Activated CD4-positive, alpha-beta T cell treated with anti-CD3 and anti-CD28 coated beads for 1 hour (primary cell): ENCODE data around the gene LRBA.
"Not testable (repeated sequence)": the region's sequence is repeated elsewhere in the genome, so short reads cannot be mapped to it uniquely, and the experiment has no call there.

Experiments
- DNase-seq: peaks from one replicate; pipeline ENCODE4 v3.0.0-alpha.2; 2020

Gene LRBA

DNA sequence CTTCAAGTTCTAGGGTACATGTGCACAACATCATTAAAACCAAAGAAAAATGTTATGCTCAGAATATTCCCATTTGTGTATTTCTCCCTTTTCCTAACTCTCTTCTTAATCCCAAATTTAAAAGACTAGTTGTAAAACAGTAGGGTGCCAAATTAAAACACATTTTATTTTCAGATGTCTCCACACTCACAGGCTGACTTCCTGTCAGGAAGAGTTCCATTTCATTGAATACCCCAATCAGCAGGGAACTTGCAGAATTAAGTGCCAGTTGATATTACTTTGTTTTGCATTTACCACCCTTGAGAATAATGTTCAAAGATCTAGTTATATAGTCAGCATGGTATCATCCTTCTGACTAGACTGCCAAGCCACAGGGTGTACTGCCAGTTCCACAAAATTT lies 225.2 kb downstream of the LRBA start:
- DNase-seq, result no peak

DNA sequence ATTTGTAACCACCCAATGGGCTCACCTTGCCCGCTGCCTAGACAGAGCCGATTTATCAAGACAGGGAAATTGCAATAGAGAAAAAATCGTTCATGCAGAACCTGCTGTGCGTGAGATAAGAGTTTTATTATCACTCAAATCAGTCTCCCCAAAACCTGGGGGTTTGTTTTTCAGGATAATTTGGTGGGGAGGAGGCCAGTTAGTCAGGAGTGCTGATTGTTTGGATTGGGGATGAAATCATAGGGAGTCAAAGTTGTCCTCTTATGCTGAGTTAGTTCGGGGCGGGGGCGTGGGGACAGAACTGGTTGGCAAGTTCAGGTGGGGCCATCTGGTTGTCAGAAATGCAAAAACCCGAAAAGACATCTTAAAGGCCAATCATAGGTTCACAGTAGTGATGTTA lies 230.1 kb downstream of the LRBA start:
- DNase-seq, result no peak

GRCh38 chr4:150784305-150784704 lies 230.8 kb downstream of the LRBA start:
- DNase-seq, result no peak

DNA sequence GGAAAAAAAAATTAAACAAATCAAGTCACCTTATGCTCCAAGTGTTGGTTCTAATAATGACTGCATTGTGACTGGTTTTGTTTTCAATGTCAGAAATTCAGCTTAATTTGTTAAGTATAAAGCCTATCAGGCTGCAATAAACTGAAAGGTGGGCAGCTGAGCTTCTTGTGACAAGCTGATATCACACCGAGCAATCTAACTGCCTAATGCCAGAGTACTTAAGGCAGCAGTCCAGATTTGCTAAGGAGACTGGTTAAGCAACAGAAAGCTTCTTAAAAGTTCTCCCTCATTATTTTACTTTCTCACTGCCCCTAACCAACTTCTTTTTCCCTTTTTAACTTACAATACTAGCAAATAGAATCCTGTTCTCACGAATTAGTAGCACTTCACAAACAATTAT lies 232.2 kb downstream of the LRBA start:
- DNase-seq, result no peak

GRCh38 chr4:150782311-150782710 lies 232.8 kb downstream of the LRBA start:
- no peak for DNase-seq

GRCh38 chr4:150781191-150781590 lies 233.9 kb downstream of the LRBA start:
- DNase-seq, result no peak

- DNase-seq, result no peak
Observed at GRCh38 chr4:150779707-150780106, 235.4 kb downstream of the LRBA start.

- DNase-seq, result no peak
Observed at GRCh38 chr4:150773729-150774449, 241.2 kb downstream of the LRBA start.

DNA sequence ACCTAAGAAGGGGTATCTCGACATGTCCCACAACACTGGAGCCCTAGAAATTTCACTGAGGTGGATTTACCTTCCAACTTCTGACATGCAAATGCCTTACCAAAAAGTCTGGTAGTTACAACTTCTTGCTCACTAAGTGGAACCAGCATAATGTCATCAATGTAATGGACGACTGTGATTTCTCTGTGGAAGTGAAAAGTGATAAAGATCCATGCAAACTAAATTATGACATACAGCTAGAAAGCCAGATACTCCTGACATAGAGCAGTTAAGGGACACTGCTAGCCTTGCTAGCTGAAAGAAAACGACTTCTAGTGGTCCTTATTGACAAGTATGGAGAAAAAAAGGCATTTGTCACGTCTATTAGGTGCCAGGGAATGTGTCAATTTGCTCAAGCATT lies 242.1 kb downstream of the LRBA start:
- no peak for DNase-seq

DNA sequence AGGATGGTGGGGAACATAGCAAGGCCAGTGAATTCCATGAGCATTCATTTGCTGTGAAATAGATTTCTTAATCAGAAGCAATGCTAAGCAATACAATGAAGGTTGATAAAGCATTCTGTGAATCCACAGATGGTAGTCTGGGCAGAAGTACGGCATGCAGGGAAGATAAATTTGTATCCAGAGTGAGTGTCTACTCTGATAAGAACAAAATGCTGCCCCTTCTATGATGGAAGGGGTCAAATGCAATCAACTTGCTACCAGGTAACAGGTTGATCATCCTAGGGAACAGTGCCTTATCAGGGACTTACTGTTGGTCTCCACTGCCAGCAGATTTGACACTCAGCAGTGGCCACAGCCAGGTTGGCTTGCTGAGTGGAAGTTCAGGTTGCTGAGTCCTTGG lies 243.7 kb downstream of the LRBA start:
- DNase-seq, result no peak

GRCh38 chr4:150769845-150770244 lies 245.2 kb downstream of the LRBA start:
- DNase-seq, result no peak

GRCh38 chr4:150769248-150769647 lies 245.8 kb downstream of the LRBA start:
- DNase-seq, result no peak

- DNase-seq, result no peak
Observed at GRCh38 chr4:150768497-150768896, 246.6 kb downstream of the LRBA start.

DNA sequence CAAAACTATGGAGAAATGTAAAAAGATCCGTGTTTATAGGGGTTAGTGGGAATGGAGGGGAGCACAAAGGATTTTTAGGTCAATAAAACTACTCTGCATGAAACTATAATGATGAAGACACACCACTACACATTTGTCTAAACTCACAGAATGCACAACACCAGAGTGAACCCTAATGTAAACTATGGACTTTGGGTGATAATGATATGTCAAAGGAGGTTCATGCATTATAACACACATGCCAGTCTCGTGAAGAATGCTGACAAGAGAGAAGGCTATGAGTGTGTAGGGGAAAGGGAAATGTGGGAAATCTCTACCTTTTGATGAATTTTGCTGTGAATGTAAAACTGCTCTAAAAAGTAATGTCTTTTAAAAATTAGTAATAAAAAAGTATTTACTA lies 249.9 kb downstream of the LRBA start:
- DNase-seq, result no peak

- DNase-seq, result no peak
Observed at GRCh38 chr4:150751648-150752047, 263.4 kb downstream of the LRBA start.

- no peak for DNase-seq
Observed at GRCh38 chr4:150750824-150751223, 264.3 kb downstream of the LRBA start.

- DNase-seq, result no peak
Observed at GRCh38 chr4:150746156-150746555, 268.9 kb downstream of the LRBA start.

GRCh38 chr4:150744570-150744969 lies 270.5 kb downstream of the LRBA start:
- no peak for DNase-seq

- no peak for DNase-seq
Observed at GRCh38 chr4:150743564-150744342, 271.3 kb downstream of the LRBA start.

- DNase-seq, result not testable (repeated sequence)
Observed at GRCh38 chr4:150742930-150743329, 272.2 kb downstream of the LRBA start.

- DNase-seq, result no peak
Observed at GRCh38 chr4:150739591-150739990, 275.5 kb downstream of the LRBA start.

DNA sequence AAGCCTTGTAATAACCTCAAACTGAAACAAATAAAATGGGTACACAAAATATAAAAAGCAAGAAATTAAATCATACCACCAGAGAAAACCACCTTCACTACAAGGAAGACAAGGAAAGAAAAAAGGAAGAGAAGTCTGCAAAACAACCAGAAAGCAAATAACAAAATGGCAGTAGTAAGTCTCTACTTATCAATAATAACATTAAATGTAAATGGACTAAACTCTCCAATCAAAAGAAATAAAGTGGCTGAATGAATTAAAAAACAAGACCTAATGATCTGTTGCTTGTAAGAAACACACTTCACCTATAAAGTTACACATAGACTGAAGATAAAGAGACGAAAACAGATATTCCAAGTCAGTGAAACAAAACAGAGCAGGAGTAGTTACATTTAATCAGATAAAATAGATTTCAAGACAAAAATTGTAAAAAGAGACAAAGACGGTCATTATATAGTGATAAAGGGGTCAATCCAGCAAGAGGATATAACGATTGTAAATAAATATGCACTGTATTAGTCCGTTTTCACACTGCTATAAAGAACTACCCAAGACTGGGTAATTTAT lies 289.0 kb downstream of the LRBA start:
- DNase-seq, result no peak

- DNase-seq, result no peak
Observed at GRCh38 chr4:150723727-150724411, 291.2 kb downstream of the LRBA start.
